Choroid plexus epithelial cell (primary cell): ENCODE measurements around the gene P2RY2.

Experiments used
- DNase-seq: peaks from one replicate; pipeline ENCODE4 v3.0.0-alpha.2; 2010; ENCODE audit warnings: low read depth
- H3K4me3 ChIP-seq: 2 replicates; pipeline ENCODE4 v1.5.1; 2011; ENCODE audit warnings: low read depth, mild to moderate bottlenecking, control low read depth, low read length, moderate library complexity
- CTCF ChIP-seq: conservative IDR thresholded peaks from 2 replicates; pipeline ENCODE4 v1.5.1; 2011; ENCODE audit warnings: low read depth, mild to moderate bottlenecking, control low read depth, inconsistent platforms, low read length, moderate library complexity

Gene P2RY2

DNA sequence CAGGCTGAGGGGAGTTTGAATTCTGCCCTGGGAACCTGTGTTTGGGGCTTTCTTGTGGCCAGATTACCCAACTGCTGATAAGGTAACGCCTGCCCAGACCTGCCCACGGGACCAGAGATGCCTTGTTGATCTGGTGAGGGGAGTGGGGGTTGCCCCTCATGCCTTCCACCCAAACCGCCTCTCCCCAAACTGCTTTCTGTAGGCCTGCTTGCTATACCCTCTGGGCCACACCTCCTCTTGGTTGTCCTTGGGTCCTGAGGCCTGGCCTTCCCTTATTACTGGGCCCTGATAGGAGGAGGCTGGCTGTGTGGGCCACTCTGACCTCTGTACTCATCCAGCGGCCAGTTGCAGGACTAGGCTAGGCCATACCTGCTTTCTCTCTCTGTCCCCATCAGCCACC lies 3.4 kb downstream of the P2RY2 start:
- TF ChIP-seq CTCF = no peak
- DNase-seq = no peak
- no peak overlapping the region for H3K4me3 ChIP-seq

- H3K4me3 ChIP-seq = no peak overlapping the region
- no peak for DNase-seq
- TF ChIP-seq CTCF = no peak
These were observed 3.9 kb downstream of the P2RY2 start for GRCh38 chr11:73221996-73222395.

DNA sequence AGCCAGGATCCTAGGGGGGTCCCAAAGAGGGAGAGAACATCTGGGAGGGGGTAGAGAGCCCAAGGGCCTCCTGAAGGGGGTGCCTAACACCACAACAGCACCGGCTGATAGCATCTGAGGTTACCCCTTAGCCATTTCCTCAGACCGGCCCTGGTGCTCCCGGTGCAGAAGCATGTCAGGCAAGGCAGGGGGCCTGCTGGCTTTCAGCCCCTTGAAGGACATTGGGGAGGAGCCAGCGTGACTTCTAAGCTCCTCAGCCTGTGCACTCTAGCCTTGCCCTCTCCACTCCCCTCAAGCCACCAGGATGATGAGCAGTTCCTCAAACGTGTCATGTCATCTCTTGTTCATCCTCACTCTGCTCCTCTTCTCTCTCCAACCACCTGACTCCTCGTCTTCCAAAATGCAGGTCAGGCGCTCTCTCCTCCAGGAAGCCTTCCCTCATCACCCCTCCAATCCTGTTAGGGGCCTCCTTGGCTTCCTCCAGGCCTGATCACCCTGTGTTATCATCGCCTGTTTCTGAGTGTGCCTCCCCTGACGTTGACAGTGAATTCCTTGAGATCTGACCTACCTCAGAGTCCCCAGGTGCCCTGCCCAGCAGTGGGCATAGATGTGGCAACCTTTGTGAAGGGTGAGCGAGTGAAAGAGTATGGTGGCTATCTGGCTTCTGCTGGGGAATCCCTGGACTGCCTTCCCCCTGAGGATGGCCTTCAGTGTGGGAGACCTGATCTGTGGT lies 6.1 kb downstream of the P2RY2 start:
- no peak for DNase-seq
- H3K4me3 ChIP-seq = no peak overlapping the region
- TF ChIP-seq CTCF = no peak

DNA sequence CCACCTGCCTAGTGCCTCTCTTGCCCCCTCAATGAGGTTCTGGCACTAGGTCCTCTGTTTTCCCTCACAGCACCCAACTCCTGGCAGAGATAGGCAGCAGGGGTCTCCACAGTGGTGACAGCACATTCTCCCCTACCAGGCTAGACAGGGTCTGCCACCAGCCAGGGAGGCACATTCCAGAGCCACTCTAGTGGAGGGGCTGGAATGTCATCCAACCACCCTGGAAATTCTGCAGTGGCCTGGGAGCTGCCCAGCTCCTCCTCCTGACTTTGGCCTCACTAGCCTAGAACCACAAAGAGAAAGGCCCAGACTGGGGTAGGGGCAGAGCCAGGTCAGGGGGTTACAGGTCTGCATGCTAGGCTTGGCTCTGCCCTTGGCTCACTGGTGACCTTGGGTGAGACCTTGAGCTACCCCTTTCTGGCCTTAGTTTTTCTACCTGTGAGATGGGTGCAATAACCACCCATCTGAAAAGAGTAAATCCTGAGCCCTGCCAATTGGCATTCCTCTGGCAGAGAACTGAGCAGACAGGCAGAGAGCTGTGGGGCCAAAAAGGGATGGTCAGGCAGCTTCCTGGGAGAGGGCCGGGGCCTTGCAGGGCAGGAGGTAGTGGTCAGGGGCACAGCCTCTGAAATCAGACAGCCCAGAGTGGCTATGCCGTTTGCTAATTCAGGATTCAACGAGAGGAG lies 7.1 kb downstream of the P2RY2 start:
- no peak for DNase-seq
- no peak overlapping the region for H3K4me3 ChIP-seq
- TF ChIP-seq CTCF = no peak

GRCh38 chr11:73225851-73226250 lies 7.8 kb downstream of the P2RY2 start:
- DNase-seq = no peak
- no peak overlapping the region for H3K4me3 ChIP-seq
- no peak for TF ChIP-seq CTCF

GRCh38 chr11:73226297-73227006 lies 8.4 kb downstream of the P2RY2 start:
- no peak for DNase-seq
- no peak overlapping the region for H3K4me3 ChIP-seq
- TF ChIP-seq CTCF = no peak
